Spinal cord (tissue), 10 donors: ENCODE measurements around the gene CNTN5. TPM values are rescaled to one million over a fixed set of nuclear protein-coding genes. Genes with fewer than 3 reads are reported as not detected.

ENCODE experiments used
- DNase-seq, 6 donors: peaks; one replicate each; pipeline versions ENCODE4 v3.0.0 to v3.0.0-alpha.2; 2013 to 2015; ENCODE audit warnings: low spot score in 6 of 6, low read depth in 4 of 6
- H3K27ac ChIP-seq: one replicate; pipeline ENCODE4 v1.5.1; 2013; ENCODE audit warnings: low read depth, low read length, control low read depth
- H3K27me3 ChIP-seq: one replicate; pipeline ENCODE4 v1.6.1; 2013; ENCODE audit warnings: low read length; ENCODE audit not compliant: control insufficient read depth, insufficient read depth
- H3K36me3 ChIP-seq: one replicate; pipeline ENCODE4 v1.6.1; 2013; ENCODE audit warnings: low read length; ENCODE audit not compliant: control insufficient read depth, insufficient read depth
- H3K4me1 ChIP-seq: one replicate; pipeline ENCODE4 v1.6.1; 2013; ENCODE audit warnings: low read length; ENCODE audit not compliant: control insufficient read depth, insufficient read depth
- H3K4me3 ChIP-seq: one replicate; pipeline ENCODE4 v1.5.1; 2013; ENCODE audit warnings: low read depth, low read length, control low read depth
- H3K9me3 ChIP-seq: one replicate; pipeline ENCODE4 v1.6.1; 2013; ENCODE audit warnings: low read length; ENCODE audit not compliant: control insufficient read depth, insufficient read depth
- WGBS: methylation state at CpG from one replicate; pipeline ENCODE4 v1.1.5; 2013; ENCODE audit warnings: missing lambda C conversion rate; ENCODE audit not compliant: insufficient coverage; 5-methylcytosine and 5-hydroxymethylcytosine counted together
- polyA plus RNA-seq, 2 donors: library from polyadenylated mRNA; unstranded; fragments of 120-200 nt; gene quantifications; one replicate each; pipeline ENCODE4 v1.2.1, GENCODE V29; 2013; ENCODE audit not compliant: insufficient read length in 2 of 2
- total RNA-seq, 2 donors: library from RNA; depleted of rRNA in 1 of 2; stranded (reverse); fragments of 120-200 nt in 1 of 2; fragments of >200 nt in 1 of 2; gene quantifications; one replicate each; pipeline versions ENCODE4 v1.2.3 to v1.2.4, GENCODE V29; 2013 to 2014
- donor health status: healthy.

Gene CNTN5
- total and polyA plus RNA-seq, 4 donors: 8.4 to 24.8 (median 12.0) TPM

GRCh38 chr11:99973993-99974392 is 953.2 kb downstream of the CNTN5 start:
- Histone ChIP-seq H3K27me3 (no peaks in the 10 kb centered on the region), H3K27ac (no peak overlapping the region), H3K36me3 (no peaks in the 10 kb centered on the region), H3K4me3 (no peak overlapping the region), H3K9me3 (no peaks in the 10 kb centered on the region), H3K4me1 (no peaks in the 10 kb centered on the region)
- no CpG with 5 or more reads among the region's 4 CpGs for WGBS
- no peak for DNase-seq

GRCh38 chr11:99979042-99979441 is 958.3 kb downstream of the CNTN5 start:
- Histone ChIP-seq H3K4me1 (no peaks in the 10 kb centered on the region), H3K4me3 (no peak overlapping the region), H3K9me3 (no peaks in the 10 kb centered on the region), H3K27ac (no peak overlapping the region), H3K27me3 (no peaks in the 10 kb centered on the region), H3K36me3 (no peaks in the 10 kb centered on the region)
- DNase-seq: no peak
- WGBS: 61% methylated on average over 2 of the region's 2 CpGs

GRCh38 chr11:99987821-99988470 is 967.2 kb downstream of the CNTN5 start:
- no peak overlapping the region for H3K27ac ChIP-seq
- H3K27me3 ChIP-seq: no peaks in the 10 kb centered on the region
- no peaks in the 10 kb centered on the region for H3K9me3 ChIP-seq
- H3K4me3 ChIP-seq: no peak overlapping the region
- DNase-seq: peak in 2 of 6 donors; percentile 20 to 49
- H3K4me1 ChIP-seq: no peaks in the 10 kb centered on the region
- WGBS: no CpG with 5 or more reads among the region's 2 CpGs
- H3K36me3 ChIP-seq: no peaks in the 10 kb centered on the region

GRCh38 chr11:99988471-99988837 is 967.7 kb downstream of the CNTN5 start:
- no peaks in the 10 kb centered on the region for H3K36me3 ChIP-seq
- no peak overlapping the region for H3K4me3 ChIP-seq
- no peaks in the 10 kb centered on the region for H3K4me1 ChIP-seq
- no peak overlapping the region for H3K27ac ChIP-seq
- no peaks in the 10 kb centered on the region for H3K27me3 ChIP-seq
- DNase-seq: peak in 1 of 6 donors; percentile 2
- no peaks in the 10 kb centered on the region for H3K9me3 ChIP-seq
- WGBS: no CpG with 5 or more reads among the region's 2 CpGs

GRCh38 chr11:100003985-100004384 is 983.2 kb downstream of the CNTN5 start:
- 79% methylated on average over 2 of the region's 3 CpGs for WGBS
- Histone ChIP-seq H3K9me3 (peaks cover 3% of the 10 kb centered on the region), H3K27me3 (no peaks in the 10 kb centered on the region), H3K36me3 (no peaks in the 10 kb centered on the region), H3K4me3 (no peak overlapping the region), H3K4me1 (no peaks in the 10 kb centered on the region), H3K27ac (no peak overlapping the region)
- no peak for DNase-seq

- no peaks in the 10 kb centered on the region for H3K27me3 ChIP-seq
- no peaks in the 10 kb centered on the region for H3K4me1 ChIP-seq
- H3K9me3 ChIP-seq: peaks cover 3% of the 10 kb centered on the region
- DNase-seq: no peak
- no peak overlapping the region for H3K4me3 ChIP-seq
- H3K36me3 ChIP-seq: no peaks in the 10 kb centered on the region
- no peak overlapping the region for H3K27ac ChIP-seq
Measured at GRCh38 chr11:100004541-100004940, 983.8 kb downstream of the CNTN5 start.

GRCh38 chr11:100008417-100008816 is 987.7 kb downstream of the CNTN5 start:
- H3K4me1 ChIP-seq: no peaks in the 10 kb centered on the region
- 92% methylated on average over 1 of the region's 1 CpG for WGBS
- no peaks in the 10 kb centered on the region for H3K36me3 ChIP-seq

GRCh38 chr11:100009728-100010127 is 989.0 kb downstream of the CNTN5 start:
- Histone ChIP-seq H3K4me1 (no peaks in the 10 kb centered on the region), H3K4me3 (no peak overlapping the region), H3K27me3 (no peaks in the 10 kb centered on the region), H3K27ac (no peak overlapping the region), H3K36me3 (no peaks in the 10 kb centered on the region), H3K9me3 (no peaks in the 10 kb centered on the region)
- DNase-seq: no peak
- WGBS: no CpG with 5 or more reads among the region's 3 CpGs

More at GRCh38 chr11:100008417-100008816, 987.7 kb downstream of the CNTN5 start:
- no peak overlapping the region for H3K27ac ChIP-seq
- H3K4me3 ChIP-seq: no peak overlapping the region
- H3K27me3 ChIP-seq: no peaks in the 10 kb centered on the region
- no peak for DNase-seq
- H3K9me3 ChIP-seq: no peaks in the 10 kb centered on the region

- 0% methylated on average over 1 of the region's 3 CpGs for WGBS
- Histone ChIP-seq H3K36me3 (no peaks in the 10 kb centered on the region), H3K4me1 (no peaks in the 10 kb centered on the region), H3K27me3 (no peaks in the 10 kb centered on the region), H3K27ac (no peak overlapping the region), H3K9me3 (no peaks in the 10 kb centered on the region), H3K4me3 (no peak overlapping the region)
- no peak for DNase-seq
Measured at GRCh38 chr11:100010393-100010792, 989.6 kb downstream of the CNTN5 start.

GRCh38 chr11:100011697-100012096 is 990.9 kb downstream of the CNTN5 start:
- Histone ChIP-seq H3K36me3 (no peaks in the 10 kb centered on the region), H3K27me3 (no peaks in the 10 kb centered on the region), H3K9me3 (no peaks in the 10 kb centered on the region), H3K4me1 (no peaks in the 10 kb centered on the region), H3K4me3 (no peak overlapping the region), H3K27ac (no peak overlapping the region)
- peak in 1 of 6 donors; percentile 32 for DNase-seq
- WGBS: no CpG with 5 or more reads among the region's 1 CpG
